SK-MEL-5 (cell line): Measurements from ENCODE around the gene NXPE4. TPM values are rescaled to one million over a fixed set of nuclear protein-coding genes. Genes with fewer than 3 reads are reported as not detected.
"Not testable (repeated sequence)": the region's sequence is repeated elsewhere in the genome, so short reads cannot be mapped to it uniquely, and the experiment has no call there.

Experiments
- DNase-seq: peaks from one replicate; pipeline ENCODE4 v3.0.0-alpha.2; 2016; ENCODE audit warnings: low read depth, low spot score
- in situ Hi-C: cut with HindIII; loops from 2 replicates; pipeline ENCODE4 v1.10.0; 2016; ENCODE audit warnings: low sequenced_read_pairs, high pct_unique_total_duplicates, low pct_unique_long_range_greater_than_20kb
- total RNA-seq: library from RNA; depleted of rRNA; stranded (reverse); fragments of >200 nt; shearing (Covaris generic); gene quantifications from 2 replicates; pipeline ENCODE4 v1.2.3, GENCODE V29; 2014

Gene NXPE4
- total RNA-seq, 1 experiment from 2014 or later: not detected

- no peak for DNase-seq
- in situ Hi-C loops: no loop called here
Measured at GRCh38 chr11:114612686-114613085, 17.1 kb upstream of the NXPE4 start.

- in situ Hi-C loops, DNase-seq: not testable (repeated sequence)
Measured at GRCh38 chr11:114612199-114612598, 16.6 kb upstream of the NXPE4 start.

- in situ Hi-C loops: no loop called here
Measured at GRCh38 chr11:114610984-114611944, 15.7 kb upstream of the NXPE4 start.

GRCh38 chr11:114610550-114610949 is 15.0 kb upstream of the NXPE4 start:
- in situ Hi-C loops: no loop called here
- no peak for DNase-seq

More at GRCh38 chr11:114610984-114611944, 15.7 kb upstream of the NXPE4 start:
- DNase-seq: no peak

GRCh38 chr11:114609429-114609828 is 13.8 kb upstream of the NXPE4 start:
- DNase-seq: no peak
- in situ Hi-C loops: no loop called here

GRCh38 chr11:114608605-114609004 is 13.0 kb upstream of the NXPE4 start:
- DNase-seq, in situ Hi-C loops: not testable (repeated sequence)

- no peak for DNase-seq
- in situ Hi-C loops: no loop called here
Measured at GRCh38 chr11:114607753-114608459, 12.3 kb upstream of the NXPE4 start.

- DNase-seq, in situ Hi-C loops: not testable (repeated sequence)
Measured at GRCh38 chr11:114606802-114607075, 11.2 kb upstream of the NXPE4 start.

GRCh38 chr11:114606003-114606801 is 10.6 kb upstream of the NXPE4 start:
- in situ Hi-C loops: no loop called here
- no peak for DNase-seq

- no peak for DNase-seq
- in situ Hi-C loops: no loop called here
Measured at GRCh38 chr11:114605370-114605769, 9.8 kb upstream of the NXPE4 start.

GRCh38 chr11:114604886-114605285 is 9.3 kb upstream of the NXPE4 start:
- DNase-seq: no peak
- in situ Hi-C loops: no loop called here

GRCh38 chr11:114604179-114604813 is 8.7 kb upstream of the NXPE4 start:
- no peak for DNase-seq

GRCh38 chr11:114603151-114603550 is 7.6 kb upstream of the NXPE4 start:
- DNase-seq, in situ Hi-C loops: not testable (repeated sequence)

More at GRCh38 chr11:114604179-114604813, 8.7 kb upstream of the NXPE4 start:
- in situ Hi-C loops: no loop called here

GRCh38 chr11:114598461-114598860 is 2.9 kb upstream of the NXPE4 start:
- DNase-seq: no peak
- in situ Hi-C loops: no loop called here

- no peak for DNase-seq
Measured at GRCh38 chr11:114596175-114596919, 761 bp upstream of the NXPE4 start.

GRCh38 chr11:114594703-114595102 is 883 bp downstream of the NXPE4 start:
- in situ Hi-C loops: no loop called here
- no peak for DNase-seq

More at GRCh38 chr11:114596175-114596919, 761 bp upstream of the NXPE4 start:
- in situ Hi-C loops: no loop called here

GRCh38 chr11:114587398-114587953 is 8.1 kb downstream of the NXPE4 start:
- in situ Hi-C loops: no loop called here
- no peak for DNase-seq
